Measurements from ENCODE around the gene CAPN14.

CAPN14 gene

DNA sequence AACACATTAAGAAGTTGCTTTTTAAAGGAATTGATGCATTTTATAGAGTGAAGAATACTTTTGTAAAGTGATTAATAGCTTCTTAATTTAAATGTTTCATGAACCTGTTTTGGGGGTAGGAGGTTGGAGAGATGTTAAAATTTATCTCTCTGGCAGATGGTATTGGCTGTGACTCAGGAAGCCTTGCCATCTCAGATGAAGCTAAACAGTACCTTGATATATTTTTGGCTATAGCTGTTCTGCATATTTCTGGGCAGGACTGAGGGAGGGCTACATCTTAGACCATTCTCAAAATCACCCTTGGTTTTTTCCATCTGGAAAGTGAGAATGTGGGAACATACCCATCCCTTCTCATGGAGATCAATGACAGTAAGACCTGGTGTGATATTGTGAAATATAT is 13.4 kb downstream of the CAPN14 start:
- Histone ChIP-seq H3K9ac (ENCODE audit: low read depth, low read length) (no peak overlapping the region), H3K36me3 (ENCODE audit: insufficient read depth, low read length) (no peaks in the 10 kb centered on the region), H3K9me3 (ENCODE audit: control insufficient read depth, insufficient read depth, low read length) (no peaks in the 10 kb centered on the region), H3K4me1 (ENCODE audit: insufficient read depth, low read length) (peaks cover 3% of the 10 kb centered on the region; the same call in 1 of the 2 replicates)

DNA sequence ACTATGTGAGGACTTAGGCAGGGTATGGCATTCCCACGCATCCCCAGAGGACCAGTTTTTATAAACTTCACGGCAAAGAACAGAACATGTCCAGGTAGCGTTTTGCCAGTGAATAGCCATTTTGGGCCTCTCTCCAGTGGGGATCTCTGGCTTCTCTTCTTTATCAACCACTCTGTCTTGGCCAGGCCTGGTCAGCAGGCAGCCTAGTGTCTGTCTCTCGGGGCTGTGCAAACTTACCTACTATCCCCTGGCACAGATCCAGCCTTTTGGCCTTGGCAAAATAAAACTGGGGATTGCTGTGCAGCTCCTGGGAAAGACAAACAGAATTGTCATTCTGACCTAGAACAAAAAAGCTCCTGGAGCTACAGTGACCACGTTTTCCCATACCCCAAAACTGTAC is 14.5 kb downstream of the CAPN14 start:
- no peaks in the 10 kb centered on the region for H3K9me3 ChIP-seq (ENCODE audit: control insufficient read depth, insufficient read depth, low read length)
- H3K9ac ChIP-seq (ENCODE audit: low read depth, low read length), result no peak overlapping the region
- no peaks in the 10 kb centered on the region for H3K36me3 ChIP-seq (ENCODE audit: insufficient read depth, low read length)
- H3K4me1 ChIP-seq (ENCODE audit: insufficient read depth, low read length), result no peaks in the 10 kb centered on the region

DNA sequence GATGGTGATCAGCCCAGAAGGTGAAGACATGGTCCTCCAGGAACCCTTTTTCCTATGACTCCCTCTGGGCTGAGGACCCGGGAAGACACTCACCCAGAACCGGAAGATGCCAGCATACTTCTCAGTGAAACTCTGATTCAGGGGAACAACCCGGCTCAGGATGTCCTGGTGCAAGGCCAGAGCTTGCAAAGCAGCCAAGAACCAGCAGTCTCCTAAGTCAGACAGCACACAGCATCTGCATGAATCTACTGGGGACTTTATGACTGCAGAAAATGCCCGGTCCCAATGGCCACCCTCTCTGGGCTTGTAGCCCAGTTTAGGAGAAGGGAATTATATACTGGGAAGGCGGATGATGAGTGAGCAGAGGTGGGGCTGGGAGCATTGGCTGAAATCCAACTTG is 15.3 kb downstream of the CAPN14 start:
- H3K4me1 ChIP-seq (ENCODE audit: insufficient read depth, low read length), result no peaks in the 10 kb centered on the region
- H3K36me3 ChIP-seq (ENCODE audit: insufficient read depth, low read length), result no peaks in the 10 kb centered on the region
- H3K9ac ChIP-seq (ENCODE audit: low read depth, low read length), result no peak overlapping the region
- no peaks in the 10 kb centered on the region for H3K9me3 ChIP-seq (ENCODE audit: control insufficient read depth, insufficient read depth, low read length)

- no peaks in the 10 kb centered on the region for H3K36me3 ChIP-seq (ENCODE audit: insufficient read depth, low read length)
- no peaks in the 10 kb centered on the region for H3K9me3 ChIP-seq (ENCODE audit: control insufficient read depth, insufficient read depth, low read length)
- H3K4me1 ChIP-seq (ENCODE audit: insufficient read depth, low read length), result no peaks in the 10 kb centered on the region
These were observed 16.3 kb downstream of the CAPN14 start for GRCh38 chr2:31200972-31201371.

GRCh38 chr2:31199206-31199605 is 18.1 kb downstream of the CAPN14 start:
- H3K9me3 ChIP-seq (ENCODE audit: control insufficient read depth, insufficient read depth, low read length), result no peaks in the 10 kb centered on the region
- H3K9ac ChIP-seq (ENCODE audit: low read depth, low read length), result no peak overlapping the region
- no peaks in the 10 kb centered on the region for H3K4me1 ChIP-seq (ENCODE audit: insufficient read depth, low read length)
- no peaks in the 10 kb centered on the region for H3K36me3 ChIP-seq (ENCODE audit: insufficient read depth, low read length)

More at GRCh38 chr2:31200972-31201371, 16.3 kb downstream of the CAPN14 start:
- no peak overlapping the region for H3K9ac ChIP-seq (ENCODE audit: low read depth, low read length)

DNA sequence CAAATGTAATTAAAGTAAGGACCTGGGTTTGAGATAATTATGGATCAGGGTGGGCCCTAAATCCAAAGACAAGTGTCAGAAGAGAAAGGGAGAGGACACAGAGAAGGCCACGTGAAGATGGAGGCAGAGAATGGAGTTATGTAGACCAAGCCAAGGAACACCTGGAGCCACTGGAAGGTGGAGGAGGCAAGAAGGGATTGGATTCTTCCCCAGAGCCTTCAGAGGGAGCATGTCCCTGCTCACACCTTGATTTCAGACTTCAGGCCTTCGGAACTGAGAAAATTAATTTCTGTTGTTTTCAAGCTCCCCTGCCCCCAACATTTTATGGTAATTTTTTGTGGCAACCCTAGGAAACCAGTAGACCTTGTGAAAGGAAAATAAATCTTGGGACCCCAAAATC is 19.6 kb downstream of the CAPN14 start:
- Histone ChIP-seq H3K4me1 (ENCODE audit: insufficient read depth, low read length) (no peaks in the 10 kb centered on the region), H3K36me3 (ENCODE audit: insufficient read depth, low read length) (no peaks in the 10 kb centered on the region), H3K9ac (ENCODE audit: low read depth, low read length) (no peak overlapping the region), H3K9me3 (ENCODE audit: control insufficient read depth, insufficient read depth, low read length) (no peaks in the 10 kb centered on the region)

DNA sequence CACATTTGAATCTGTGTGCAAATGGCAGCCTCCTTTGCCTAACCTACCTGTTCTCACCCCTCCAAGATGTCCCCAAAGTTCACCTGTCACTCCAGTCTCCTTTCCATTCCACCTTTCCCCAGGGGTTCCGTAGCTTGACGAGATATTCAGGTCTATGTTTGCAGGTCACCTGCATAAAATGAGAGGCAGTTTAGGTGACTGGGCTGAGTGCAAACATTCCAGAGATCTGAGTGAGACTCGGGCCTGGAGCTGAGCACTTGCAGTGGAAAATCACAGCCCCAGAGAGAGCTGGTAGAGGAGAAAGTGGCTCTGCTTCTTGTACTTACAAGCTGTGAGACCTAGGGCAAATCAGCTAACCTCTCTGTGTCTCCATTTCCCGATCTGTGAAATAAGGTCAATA is 20.1 kb downstream of the CAPN14 start:
- Histone ChIP-seq H3K9ac (ENCODE audit: low read depth, low read length) (no peak overlapping the region), H3K9me3 (ENCODE audit: control insufficient read depth, insufficient read depth, low read length) (no peaks in the 10 kb centered on the region), H3K36me3 (ENCODE audit: insufficient read depth, low read length) (no peaks in the 10 kb centered on the region), H3K4me1 (ENCODE audit: insufficient read depth, low read length) (no peaks in the 10 kb centered on the region)

DNA sequence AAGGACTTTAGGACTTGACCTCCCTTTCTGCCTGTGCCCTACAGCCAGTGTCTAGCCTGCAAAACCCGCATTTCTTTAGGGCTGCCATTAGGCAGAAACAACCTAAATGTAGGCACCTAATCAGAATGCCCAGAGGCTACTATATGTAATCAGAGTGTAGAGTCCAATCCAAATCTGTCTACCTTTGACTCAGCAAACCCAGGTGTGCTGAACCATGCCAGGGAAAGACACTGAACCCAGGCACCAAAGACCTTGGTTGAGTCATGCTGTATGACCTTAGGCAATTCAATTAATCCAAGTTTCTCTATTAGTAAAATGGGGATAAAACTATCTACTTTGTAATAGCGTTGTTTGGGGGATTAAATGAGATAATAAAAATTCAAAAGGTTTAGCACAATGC is 20.7 kb downstream of the CAPN14 start:
- H3K4me1 ChIP-seq (ENCODE audit: insufficient read depth, low read length), result no peaks in the 10 kb centered on the region
- no peaks in the 10 kb centered on the region for H3K9me3 ChIP-seq (ENCODE audit: control insufficient read depth, insufficient read depth, low read length)
- H3K9ac ChIP-seq (ENCODE audit: low read depth, low read length), result no peak overlapping the region
- H3K36me3 ChIP-seq (ENCODE audit: insufficient read depth, low read length), result no peaks in the 10 kb centered on the region

DNA sequence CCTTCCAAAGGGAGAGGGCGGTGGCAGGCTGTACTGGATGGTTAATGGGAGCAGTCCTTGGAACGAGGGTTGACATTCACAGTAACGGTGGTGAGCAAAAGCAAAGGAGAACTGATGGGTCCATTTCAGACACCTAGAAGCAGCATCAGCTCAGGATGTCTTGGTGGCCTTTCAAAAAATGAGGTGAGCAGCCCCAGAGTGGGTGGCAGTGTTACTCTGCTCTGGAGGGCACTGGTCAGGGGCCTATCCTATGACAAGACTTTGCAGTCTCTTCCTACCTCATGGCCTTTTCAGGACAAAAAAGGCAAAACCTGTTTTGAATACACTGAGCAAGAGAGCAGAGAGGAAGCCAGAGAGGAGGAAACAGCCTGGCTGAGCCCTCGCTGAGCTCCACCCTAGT is 23.5 kb downstream of the CAPN14 start:
- H3K36me3 ChIP-seq (ENCODE audit: insufficient read depth, low read length), result no peaks in the 10 kb centered on the region
- no peak overlapping the region for H3K9ac ChIP-seq (ENCODE audit: low read depth, low read length)
- no peaks in the 10 kb centered on the region for H3K4me1 ChIP-seq (ENCODE audit: insufficient read depth, low read length)
- H3K9me3 ChIP-seq (ENCODE audit: control insufficient read depth, insufficient read depth, low read length), result no peaks in the 10 kb centered on the region

DNA sequence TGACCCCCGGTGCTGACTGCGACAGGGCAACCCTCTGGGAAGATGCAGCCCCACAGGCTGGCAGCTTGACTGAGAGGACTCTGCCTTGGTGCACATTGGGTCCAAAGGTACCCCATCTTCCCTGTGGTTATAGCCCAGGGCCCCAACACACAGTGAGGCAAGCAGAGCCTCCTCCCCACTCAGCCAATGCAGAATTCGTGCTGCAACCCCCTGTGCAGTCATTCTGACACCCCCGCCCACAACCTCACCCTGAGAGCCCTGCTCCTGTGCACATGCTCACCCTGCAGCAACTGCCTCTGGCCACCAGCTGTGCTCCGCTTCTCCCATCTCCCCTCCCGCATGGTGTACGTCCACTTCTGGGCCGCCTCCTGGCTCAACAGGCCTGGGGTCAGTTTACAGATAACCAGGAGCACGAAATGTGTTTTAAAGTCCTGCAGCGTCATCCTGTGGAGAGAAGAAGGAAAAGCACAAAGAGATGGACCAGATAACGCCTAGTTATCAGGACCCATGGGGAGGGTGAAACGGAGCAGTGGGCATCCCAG is 24.4 kb downstream of the CAPN14 start:
- Histone ChIP-seq H3K9me3 (ENCODE audit: control insufficient read depth, insufficient read depth, low read length) (no peaks in the 10 kb centered on the region), H3K36me3 (ENCODE audit: insufficient read depth, low read length) (no peaks in the 10 kb centered on the region), H3K4me1 (ENCODE audit: insufficient read depth, low read length) (no peaks in the 10 kb centered on the region), H3K9ac (ENCODE audit: low read depth, low read length) (no peak overlapping the region)

GRCh38 chr2:31192396-31192795 is 24.9 kb downstream of the CAPN14 start:
- no peaks in the 10 kb centered on the region for H3K4me1 ChIP-seq (ENCODE audit: insufficient read depth, low read length)

DNA sequence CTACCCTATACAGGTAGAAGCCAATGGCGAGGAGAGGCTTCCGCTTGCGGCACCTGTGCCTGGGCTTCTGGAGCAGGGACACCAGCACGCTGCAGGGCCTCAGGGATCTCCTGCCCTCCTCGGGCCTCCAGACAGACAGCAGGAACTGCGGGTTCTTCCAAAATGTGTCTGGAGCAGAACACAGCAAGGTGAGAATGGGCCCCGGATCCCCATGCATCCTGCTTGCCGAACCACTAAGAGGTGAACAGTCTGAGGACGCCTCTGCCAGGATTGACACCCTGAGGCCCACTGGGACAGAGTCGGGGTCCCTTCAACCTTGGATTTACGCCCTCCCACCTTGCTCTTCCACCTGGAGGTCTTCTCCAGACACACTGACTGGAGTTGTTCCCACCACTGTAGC is 25.4 kb downstream of the CAPN14 start:
- H3K4me1 ChIP-seq (ENCODE audit: insufficient read depth, low read length), result no peaks in the 10 kb centered on the region
- no peaks in the 10 kb centered on the region for H3K36me3 ChIP-seq (ENCODE audit: insufficient read depth, low read length)
- no peak overlapping the region for H3K9ac ChIP-seq (ENCODE audit: low read depth, low read length)
- H3K9me3 ChIP-seq (ENCODE audit: control insufficient read depth, insufficient read depth, low read length), result no peaks in the 10 kb centered on the region

More at GRCh38 chr2:31192396-31192795, 24.9 kb downstream of the CAPN14 start:
- Histone ChIP-seq H3K36me3 (ENCODE audit: insufficient read depth, low read length) (no peaks in the 10 kb centered on the region), H3K9ac (ENCODE audit: low read depth, low read length) (no peak overlapping the region), H3K9me3 (ENCODE audit: control insufficient read depth, insufficient read depth, low read length) (no peaks in the 10 kb centered on the region)

GRCh38 chr2:31190188-31190587 is 27.1 kb downstream of the CAPN14 start:
- Histone ChIP-seq H3K4me1 (ENCODE audit: insufficient read depth, low read length) (no peaks in the 10 kb centered on the region), H3K36me3 (ENCODE audit: insufficient read depth, low read length) (no peaks in the 10 kb centered on the region), H3K9me3 (ENCODE audit: control insufficient read depth, insufficient read depth, low read length) (no peaks in the 10 kb centered on the region), H3K9ac (ENCODE audit: low read depth, low read length) (no peak overlapping the region)

DNA sequence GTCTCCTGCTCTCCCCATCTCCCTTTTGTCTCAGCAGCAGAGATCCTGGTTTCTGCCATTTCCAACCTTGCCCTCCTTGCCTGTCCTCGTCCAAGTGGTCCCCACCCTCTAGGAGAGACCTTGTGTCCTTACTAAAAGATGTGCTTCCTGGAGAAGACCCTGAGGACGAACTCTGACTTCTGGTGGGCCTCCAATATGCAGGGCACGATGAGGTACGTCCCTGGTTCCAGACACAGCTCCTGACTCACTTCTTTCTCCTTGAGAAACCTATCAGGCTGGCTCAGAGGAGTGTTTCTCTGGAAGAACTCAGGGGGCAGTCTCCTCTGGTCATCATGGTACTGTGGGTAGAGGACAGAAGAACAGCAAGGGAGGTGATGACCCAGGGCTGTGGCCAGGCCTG is 28.2 kb downstream of the CAPN14 start:
- no peaks in the 10 kb centered on the region for H3K9me3 ChIP-seq (ENCODE audit: control insufficient read depth, insufficient read depth, low read length)
- no peaks in the 10 kb centered on the region for H3K36me3 ChIP-seq (ENCODE audit: insufficient read depth, low read length)
- H3K4me1 ChIP-seq (ENCODE audit: insufficient read depth, low read length), result no peaks in the 10 kb centered on the region
- no peak overlapping the region for H3K9ac ChIP-seq (ENCODE audit: low read depth, low read length)

DNA sequence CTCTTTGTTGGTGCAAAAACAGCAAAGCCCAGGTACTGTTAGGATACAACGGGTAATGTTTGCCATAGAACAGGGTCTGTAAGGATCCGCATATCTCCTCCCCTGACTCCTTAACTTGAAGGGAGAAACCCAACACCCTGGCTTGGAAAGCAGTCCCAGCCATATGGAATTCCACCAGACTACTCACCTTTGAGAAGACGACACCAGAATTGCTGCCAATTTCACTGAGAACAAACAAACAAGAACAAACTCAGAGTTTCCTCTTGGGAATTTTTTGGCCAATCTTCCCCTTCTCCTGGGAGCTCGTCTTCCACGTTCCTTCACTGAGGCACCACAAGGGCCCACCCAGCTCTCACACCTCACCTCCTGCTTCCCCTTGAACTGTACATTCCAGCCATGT is 29.2 kb downstream of the CAPN14 start:
- no peaks in the 10 kb centered on the region for H3K4me1 ChIP-seq (ENCODE audit: insufficient read depth, low read length)
- H3K36me3 ChIP-seq (ENCODE audit: insufficient read depth, low read length), result no peaks in the 10 kb centered on the region
- H3K9me3 ChIP-seq (ENCODE audit: control insufficient read depth, insufficient read depth, low read length), result no peaks in the 10 kb centered on the region
- no peak overlapping the region for H3K9ac ChIP-seq (ENCODE audit: low read depth, low read length)

- Histone ChIP-seq H3K9ac (ENCODE audit: low read depth, low read length) (no peak overlapping the region), H3K36me3 (ENCODE audit: insufficient read depth, low read length) (no peaks in the 10 kb centered on the region), H3K9me3 (ENCODE audit: control insufficient read depth, insufficient read depth, low read length) (no peaks in the 10 kb centered on the region), H3K4me1 (ENCODE audit: insufficient read depth, low read length) (no peaks in the 10 kb centered on the region)
These were observed 30.1 kb downstream of the CAPN14 start for GRCh38 chr2:31187166-31187565.

Measured in ES-I3 (cell line).